ENCODE measurements around the gene GRAP2. TPM values are rescaled to one million over a fixed set of nuclear protein-coding genes. Genes with fewer than 3 reads are reported as not detected.

The GRAP2 gene
- total and polyA plus RNA-seq, 2 experiments from 2014 or later: 0.42 TPM; not detected in 1

- peaks cover 47% of the 10 kb centered on the region for H3K79me2 ChIP-seq (replicated peaks; ENCODE audit: insufficient read depth)
- no peaks in the 10 kb centered on the region for H3K4me1 ChIP-seq (ENCODE audit: insufficient read depth)
- Mint-ChIP-seq H3K9me3 (no peaks in the 10 kb centered on the region), H3K4me3 (no peak overlapping the region), H3K27ac (no peak overlapping the region), H3K4me1 (peaks cover 7% of the 10 kb centered on the region), H3K27me3 (ENCODE audit: insufficient read depth, low read depth, poor library complexity) (no peaks in the 10 kb centered on the region), H3K36me3 (ENCODE audit: low read depth) (peaks cover 28% of the 10 kb centered on the region)
- H2AFZ ChIP-seq: no peak overlapping the region
- no peak for ATAC-seq
- no peaks in the 10 kb centered on the region for H3F3A ChIP-seq (replicated peaks; ENCODE audit: low read depth)
- H3K27ac ChIP-seq (ENCODE audit: low read depth): no peak overlapping the region
- no peaks in the 10 kb centered on the region for H3K9me2 ChIP-seq (ENCODE audit: insufficient read depth)
- H3K4me3 ChIP-seq: no peak overlapping the region
- H3K36me3 ChIP-seq (ENCODE audit: insufficient read depth): peaks cover under 1% of the 10 kb centered on the region; the same call in 1 of the 2 replicates
- DNase-seq (ENCODE audit: low spot score): no peak
- peaks cover 15% of the 10 kb centered on the region; the same call in 1 of the 2 replicates for H4K20me1 ChIP-seq (replicated peaks; ENCODE audit: insufficient read depth)
- no peak overlapping the region for H3K4me2 ChIP-seq
- H3K27me3 ChIP-seq (ENCODE audit: insufficient read depth): no peaks in the 10 kb centered on the region
- TF ChIP-seq ETS1 (IDR thresholded peaks at IDR 0.05) (no peak), REST (IDR thresholded peaks at IDR 0.05; ENCODE audit: unreplicated experiment) (no peak), ZNF114 (CRISPR knock-in tag; IDR thresholded peaks at IDR 0.05) (no peak), EZH2 (IDR thresholded peaks at IDR 0.05; ENCODE audit: low read depth, unreplicated experiment) (no peak), CREB1 (CRISPR knock-in tag; IDR thresholded peaks at IDR 0.05; ENCODE audit: low read depth) (no peak), CTCF (conservative IDR thresholded peaks at IDR 0.05; ENCODE audit: low read depth in 2 of 2) (no peak), POLR2AphosphoS5 (IDR thresholded peaks at IDR 0.05; ENCODE audit: low read depth) (no peak), JUNB (IDR thresholded peaks at IDR 0.05; ENCODE audit: unreplicated experiment) (no peak), ZNF462 (CRISPR knock-in tag; IDR thresholded peaks at IDR 0.05) (no peak), NANOG (IDR thresholded peaks at IDR 0.05; ENCODE audit: borderline replicate concordance) (no peak), STAT1 (IDR thresholded peaks at IDR 0.05; ENCODE audit: unreplicated experiment) (no peak), EZH2phosphoT487 (IDR thresholded peaks at IDR 0.05; ENCODE audit: unreplicated experiment) (no peak), ZNF331 (CRISPR knock-in tag; IDR thresholded peaks at IDR 0.05; ENCODE audit: low read depth) (no peak)
Measured at GRCh38 chr22:40015358-40015976, 114.6 kb downstream of the GRAP2 start.
